ENCODE results near the gene PHEX.

Gene PHEX

GRCh38 chrX:22139822-22140221 lies 107.7 kb downstream of the PHEX start:
- H3K4me3 ChIP-seq (ENCODE audit: low read depth, low read length), result no peak overlapping the region
- DNase-seq (ENCODE audit: low read depth), result no peak
- TF ChIP-seq CTCF (IDR thresholded peaks at IDR 0.05; ENCODE audit: low read depth, low read length) (no peak), MYC (IDR thresholded peaks at IDR 0.05; ENCODE audit: low read depth, low read length) (no peak), MAX (IDR thresholded peaks at IDR 0.05; ENCODE audit: low read depth, low read length) (no peak), POLR2A (IDR thresholded peaks at IDR 0.05; ENCODE audit: extremely low read depth, insufficient read length) (no peak)

GRCh38 chrX:22141047-22141730 lies 109.1 kb downstream of the PHEX start:
- no peak overlapping the region for H3K4me3 ChIP-seq (ENCODE audit: low read depth, low read length)
- no peak for TF ChIP-seq CTCF (IDR thresholded peaks at IDR 0.05; ENCODE audit: low read depth, low read length)
- no peak for DNase-seq (ENCODE audit: low read depth)

GRCh38 chrX:22147214-22147613 lies 115.1 kb downstream of the PHEX start:
- DNase-seq (ENCODE audit: low read depth), result no peak
- H3K4me3 ChIP-seq (ENCODE audit: low read depth, low read length), result no peak overlapping the region
- TF ChIP-seq MYC (IDR thresholded peaks at IDR 0.05; ENCODE audit: low read depth, low read length), result no peak
- no peak for TF ChIP-seq MAX (IDR thresholded peaks at IDR 0.05; ENCODE audit: low read depth, low read length)
- no peak for TF ChIP-seq POLR2A (IDR thresholded peaks at IDR 0.05; ENCODE audit: extremely low read depth, insufficient read length)
- no peak for TF ChIP-seq CTCF (IDR thresholded peaks at IDR 0.05; ENCODE audit: low read depth, low read length)

GRCh38 chrX:22147942-22148341 lies 115.8 kb downstream of the PHEX start:
- H3K4me3 ChIP-seq (ENCODE audit: low read depth, low read length), result no peak overlapping the region
- TF ChIP-seq MYC (IDR thresholded peaks at IDR 0.05; ENCODE audit: low read depth, low read length) (no peak), POLR2A (IDR thresholded peaks at IDR 0.05; ENCODE audit: extremely low read depth, insufficient read length) (no peak), MAX (IDR thresholded peaks at IDR 0.05; ENCODE audit: low read depth, low read length) (no peak), CTCF (IDR thresholded peaks at IDR 0.05; ENCODE audit: low read depth, low read length) (no peak)
- DNase-seq (ENCODE audit: low read depth), result no peak

GRCh38 chrX:22148565-22148964 lies 116.4 kb downstream of the PHEX start:
- TF ChIP-seq MYC (IDR thresholded peaks at IDR 0.05; ENCODE audit: low read depth, low read length) (no peak), CTCF (IDR thresholded peaks at IDR 0.05; ENCODE audit: low read depth, low read length) (no peak), POLR2A (IDR thresholded peaks at IDR 0.05; ENCODE audit: extremely low read depth, insufficient read length) (no peak), MAX (IDR thresholded peaks at IDR 0.05; ENCODE audit: low read depth, low read length) (no peak)
- H3K4me3 ChIP-seq (ENCODE audit: low read depth, low read length), result no peak overlapping the region
- DNase-seq (ENCODE audit: low read depth), result no peak

GRCh38 chrX:22150371-22150770 lies 118.2 kb downstream of the PHEX start:
- no peak for DNase-seq (ENCODE audit: low read depth)
- no peak overlapping the region for H3K4me3 ChIP-seq (ENCODE audit: low read depth, low read length)
- TF ChIP-seq CTCF (IDR thresholded peaks at IDR 0.05; ENCODE audit: low read depth, low read length) (no peak), MYC (IDR thresholded peaks at IDR 0.05; ENCODE audit: low read depth, low read length) (no peak), MAX (IDR thresholded peaks at IDR 0.05; ENCODE audit: low read depth, low read length) (no peak)

Measured in NB4 (cell line).